Ishikawa (cell line): ENCODE data around the gene TAOK3.

Experiments used
- CEBPB ChIP-seq: IDR thresholded peaks from 2 replicates; pipeline ENCODE4 v1.6.1; 2012
- EP300 ChIP-seq: IDR thresholded peaks from 2 replicates; pipeline ENCODE4 v1.6.1; 2012; ENCODE audit warnings: borderline replicate concordance
- FOXM1 ChIP-seq: IDR thresholded peaks from 2 replicates; pipeline ENCODE4 v1.6.1; 2012; ENCODE audit warnings: low read depth, borderline replicate concordance
- MAX ChIP-seq: IDR thresholded peaks from 2 replicates; pipeline ENCODE4 v1.6.1; 2012
- RAD21 ChIP-seq: IDR thresholded peaks from 2 replicates; pipeline ENCODE4 v1.6.1; 2012; ENCODE audit warnings: low read depth
- TAF1 ChIP-seq: IDR thresholded peaks from 2 replicates; pipeline ENCODE4 v1.6.1; 2012; ENCODE audit warnings: low read depth, mild to moderate bottlenecking
- TCF12 ChIP-seq: IDR thresholded peaks from 2 replicates; pipeline ENCODE4 v1.6.1; 2012; ENCODE audit warnings: low read depth
- TEAD4 ChIP-seq: IDR thresholded peaks from 2 replicates; pipeline ENCODE4 v1.6.1; 2012
- TF ChIP-seq, protein P1 (sequence below): IDR thresholded peaks from 2 replicates; pipeline ENCODE4 v1.6.1; 2012; ENCODE audit warnings: low read depth, mild to moderate bottlenecking
- TF ChIP-seq, protein P2 (sequence below): IDR thresholded peaks from 2 replicates; pipeline ENCODE4 v1.6.1; 2012

GRCh38 chr12:118292836-118293235 lies 79.9 kb downstream of the TAOK3 start:
- TF ChIP-seq CEBPB (no peak), TEAD4 (no peak), MAX (no peak), RAD21 (no peak), FOXM1 (no peak), TCF12 (no peak), EP300 (no peak), TAF1 (no peak)
- TF ChIP-seq, protein P1, sequence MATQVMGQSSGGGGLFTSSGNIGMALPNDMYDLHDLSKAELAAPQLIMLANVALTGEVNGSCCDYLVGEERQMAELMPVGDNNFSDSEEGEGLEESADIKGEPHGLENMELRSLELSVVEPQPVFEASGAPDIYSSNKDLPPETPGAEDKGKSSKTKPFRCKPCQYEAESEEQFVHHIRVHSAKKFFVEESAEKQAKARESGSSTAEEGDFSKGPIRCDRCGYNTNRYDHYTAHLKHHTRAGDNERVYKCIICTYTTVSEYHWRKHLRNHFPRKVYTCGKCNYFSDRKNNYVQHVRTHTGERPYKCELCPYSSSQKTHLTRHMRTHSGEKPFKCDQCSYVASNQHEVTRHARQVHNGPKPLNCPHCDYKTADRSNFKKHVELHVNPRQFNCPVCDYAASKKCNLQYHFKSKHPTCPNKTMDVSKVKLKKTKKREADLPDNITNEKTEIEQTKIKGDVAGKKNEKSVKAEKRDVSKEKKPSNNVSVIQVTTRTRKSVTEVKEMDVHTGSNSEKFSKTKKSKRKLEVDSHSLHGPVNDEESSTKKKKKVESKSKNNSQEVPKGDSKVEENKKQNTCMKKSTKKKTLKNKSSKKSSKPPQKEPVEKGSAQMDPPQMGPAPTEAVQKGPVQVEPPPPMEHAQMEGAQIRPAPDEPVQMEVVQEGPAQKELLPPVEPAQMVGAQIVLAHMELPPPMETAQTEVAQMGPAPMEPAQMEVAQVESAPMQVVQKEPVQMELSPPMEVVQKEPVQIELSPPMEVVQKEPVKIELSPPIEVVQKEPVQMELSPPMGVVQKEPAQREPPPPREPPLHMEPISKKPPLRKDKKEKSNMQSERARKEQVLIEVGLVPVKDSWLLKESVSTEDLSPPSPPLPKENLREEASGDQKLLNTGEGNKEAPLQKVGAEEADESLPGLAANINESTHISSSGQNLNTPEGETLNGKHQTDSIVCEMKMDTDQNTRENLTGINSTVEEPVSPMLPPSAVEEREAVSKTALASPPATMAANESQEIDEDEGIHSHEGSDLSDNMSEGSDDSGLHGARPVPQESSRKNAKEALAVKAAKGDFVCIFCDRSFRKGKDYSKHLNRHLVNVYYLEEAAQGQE: no peak
- TF ChIP-seq, protein P2, sequence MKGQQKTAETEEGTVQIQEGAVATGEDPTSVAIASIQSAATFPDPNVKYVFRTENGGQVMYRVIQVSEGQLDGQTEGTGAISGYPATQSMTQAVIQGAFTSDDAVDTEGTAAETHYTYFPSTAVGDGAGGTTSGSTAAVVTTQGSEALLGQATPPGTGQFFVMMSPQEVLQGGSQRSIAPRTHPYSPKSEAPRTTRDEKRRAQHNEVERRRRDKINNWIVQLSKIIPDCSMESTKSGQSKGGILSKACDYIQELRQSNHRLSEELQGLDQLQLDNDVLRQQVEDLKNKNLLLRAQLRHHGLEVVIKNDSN: no peak
